NCI-H2171 treated with DMSO at 0.1 percent for 48 hours (cell line): ENCODE results near the gene PIP5K1A.

Experiments used
- DNase-seq: peaks from one replicate; lab custom pipeline; 2025; lab: John Stamatoyannopoulos, UW

The PIP5K1A gene

GRCh38 chr1:151289080-151289935, 91.0 kb downstream of the PIP5K1A start:
- DNase-seq, result no peak

GRCh38 chr1:151289991-151290708, 91.8 kb downstream of the PIP5K1A start:
- DNase-seq, result no peak

GRCh38 chr1:151290709-151291303, 92.5 kb downstream of the PIP5K1A start:
- no peak for DNase-seq

GRCh38 chr1:151292207-151293030, 94.1 kb downstream of the PIP5K1A start:
- DNase-seq, result peak; percentile 38

- DNase-seq, result no peak
Measured at GRCh38 chr1:151293093-151293492, 94.7 kb downstream of the PIP5K1A start.

GRCh38 chr1:151294742-151295462, 96.5 kb downstream of the PIP5K1A start:
- no peak for DNase-seq
